AG10803 (cell line): ENCODE data around the gene SLC35F3.
A peak's percentile ranks its signal among the peaks of the same experiment; 100 is the strongest.

Experiments used
- DNase-seq: peaks from one replicate; pipeline ENCODE4 v3.0.0; 2010; ENCODE audit warnings: low read depth
- H3K4me3 ChIP-seq: 2 replicates; pipeline ENCODE4 v1.5.1; 2011; ENCODE audit warnings: mild to moderate bottlenecking, low read length, control low read depth
- CTCF ChIP-seq: conservative IDR thresholded peaks from 2 replicates; pipeline ENCODE4 v1.5.1; 2011; ENCODE audit warnings: mild to moderate bottlenecking, low read length, control low read depth, inconsistent platforms

Gene SLC35F3

GRCh38 chr1:234313171-234313570 is 408.7 kb downstream of the SLC35F3 start:
- no peak for TF ChIP-seq CTCF
- no peak for DNase-seq
- H3K4me3 ChIP-seq, result no peak overlapping the region

- TF ChIP-seq CTCF, result no peak
- peak; percentile 46 for DNase-seq
- H3K4me3 ChIP-seq, result no peak overlapping the region
These were observed 410.6 kb downstream of the SLC35F3 start for GRCh38 chr1:234315091-234315541.

GRCh38 chr1:234315588-234315987 is 411.1 kb downstream of the SLC35F3 start:
- no peak for DNase-seq
- H3K4me3 ChIP-seq, result no peak overlapping the region
- TF ChIP-seq CTCF, result no peak

GRCh38 chr1:234316486-234316885 is 412.0 kb downstream of the SLC35F3 start:
- DNase-seq, result no peak
- TF ChIP-seq CTCF, result no peak
- H3K4me3 ChIP-seq, result no peak overlapping the region

GRCh38 chr1:234316937-234317336 is 412.5 kb downstream of the SLC35F3 start:
- DNase-seq, result no peak

GRCh38 chr1:234320069-234320468 is 415.6 kb downstream of the SLC35F3 start:
- H3K4me3 ChIP-seq, result no peak overlapping the region
- no peak for TF ChIP-seq CTCF
- no peak for DNase-seq

More at GRCh38 chr1:234316937-234317336, 412.5 kb downstream of the SLC35F3 start:
- H3K4me3 ChIP-seq, result no peak overlapping the region
- TF ChIP-seq CTCF, result no peak

GRCh38 chr1:234320549-234320948 is 416.1 kb downstream of the SLC35F3 start:
- no peak for TF ChIP-seq CTCF
- H3K4me3 ChIP-seq, result no peak overlapping the region
- DNase-seq, result no peak
